Body of pancreas (tissue), 4 donors: ENCODE results near the gene ITGA1.

ENCODE experiments used
- POLR2A ChIP-seq, 3 donors: fragments of 450-650 bp; IDR thresholded peaks; one replicate each; pipeline ENCODE4 v1.6.1; 2016; ENCODE audit warnings: antibody characterized with exemption in 3 of 3, mild to moderate bottlenecking in 2 of 3
- TF ChIP-seq, protein P1 (sequence below), 7 experiments: fragments of 450-650 bp in 4 of 7; fragments of 200-600 bp in 3 of 7; sonication (generic) in 3 of 7; IDR thresholded peaks; one replicate each; pipeline ENCODE4 v1.5.1; 2016 to 2019; ENCODE audit warnings: antibody characterized with exemption in 7 of 7

DNA sequence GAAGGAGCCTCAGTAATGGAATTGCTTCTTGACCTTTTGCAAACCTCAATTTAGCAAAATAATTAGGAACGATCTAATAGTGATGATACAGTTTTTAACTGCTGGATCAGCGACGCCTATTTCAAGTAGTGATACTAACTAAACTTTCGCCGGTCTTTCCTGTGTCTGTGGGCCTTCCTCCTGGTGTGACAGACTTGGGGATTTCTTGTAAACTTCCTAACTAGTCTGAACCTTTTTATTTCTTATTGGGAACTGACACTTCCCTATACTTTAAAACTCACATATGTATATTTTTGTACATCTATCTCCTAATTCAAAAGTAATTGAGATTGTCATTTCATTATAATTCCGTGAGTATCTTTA, 15.2 kb downstream of the ITGA1 start:
- TF ChIP-seq, protein P1, sequence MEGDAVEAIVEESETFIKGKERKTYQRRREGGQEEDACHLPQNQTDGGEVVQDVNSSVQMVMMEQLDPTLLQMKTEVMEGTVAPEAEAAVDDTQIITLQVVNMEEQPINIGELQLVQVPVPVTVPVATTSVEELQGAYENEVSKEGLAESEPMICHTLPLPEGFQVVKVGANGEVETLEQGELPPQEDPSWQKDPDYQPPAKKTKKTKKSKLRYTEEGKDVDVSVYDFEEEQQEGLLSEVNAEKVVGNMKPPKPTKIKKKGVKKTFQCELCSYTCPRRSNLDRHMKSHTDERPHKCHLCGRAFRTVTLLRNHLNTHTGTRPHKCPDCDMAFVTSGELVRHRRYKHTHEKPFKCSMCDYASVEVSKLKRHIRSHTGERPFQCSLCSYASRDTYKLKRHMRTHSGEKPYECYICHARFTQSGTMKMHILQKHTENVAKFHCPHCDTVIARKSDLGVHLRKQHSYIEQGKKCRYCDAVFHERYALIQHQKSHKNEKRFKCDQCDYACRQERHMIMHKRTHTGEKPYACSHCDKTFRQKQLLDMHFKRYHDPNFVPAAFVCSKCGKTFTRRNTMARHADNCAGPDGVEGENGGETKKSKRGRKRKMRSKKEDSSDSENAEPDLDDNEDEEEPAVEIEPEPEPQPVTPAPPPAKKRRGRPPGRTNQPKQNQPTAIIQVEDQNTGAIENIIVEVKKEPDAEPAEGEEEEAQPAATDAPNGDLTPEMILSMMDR (IDR thresholded peaks at IDR 0.05), result no peak
- no peak for TF ChIP-seq POLR2A (IDR thresholded peaks at IDR 0.05)
